ENCODE results near the gene FRAS1. TPM values are rescaled to one million over a fixed set of nuclear protein-coding genes. Genes with fewer than 3 reads are reported as not detected.

FRAS1 gene
- total RNA-seq, 1 donor from 2014 or later = 13.7 TPM

DNA sequence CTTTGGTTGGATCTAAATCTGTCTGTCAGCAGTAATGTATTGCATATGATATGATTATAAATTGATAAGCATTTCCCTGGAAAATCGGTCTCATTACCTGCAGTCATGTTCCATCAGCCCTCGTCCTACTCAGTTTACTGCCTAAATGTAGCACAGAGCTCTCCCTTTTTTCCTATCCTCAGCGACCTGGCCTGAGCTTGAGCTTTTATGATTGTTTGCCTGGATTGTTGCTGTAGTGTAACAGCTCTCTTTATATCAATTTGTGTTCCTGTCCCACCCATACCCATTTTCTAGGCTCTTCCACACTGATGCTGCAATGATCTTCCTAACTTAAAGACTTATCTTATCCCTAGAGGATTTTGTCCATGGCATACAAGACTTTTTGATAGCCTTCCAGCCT is 95.7 kb downstream of the FRAS1 start:
- H3K27me3 ChIP-seq (ENCODE audit: control insufficient read depth, insufficient read depth, low read length) = no peaks in the 10 kb centered on the region
- H3K4me3 ChIP-seq (ENCODE audit: low read depth, low read length) = no peak overlapping the region
- DNase-seq (ENCODE audit: low read depth) (no peak), FAIRE-seq (no peak)
- no peak for TF ChIP-seq CTCF (IDR thresholded peaks at IDR 0.05; ENCODE audit: insufficient read depth, low read length, severe bottlenecking)
- no peaks in the 10 kb centered on the region for H3K36me3 ChIP-seq (ENCODE audit: control insufficient read depth, insufficient read depth, low read length)

GRCh38 chr4:78154972-78155590 is 98.0 kb downstream of the FRAS1 start:
- no peak for TF ChIP-seq CTCF (IDR thresholded peaks at IDR 0.05; ENCODE audit: insufficient read depth, low read length, severe bottlenecking)
- Histone ChIP-seq H3K4me3 (ENCODE audit: low read depth, low read length) (no peak overlapping the region), H3K27me3 (ENCODE audit: control insufficient read depth, insufficient read depth, low read length) (no peaks in the 10 kb centered on the region), H3K36me3 (ENCODE audit: control insufficient read depth, insufficient read depth, low read length) (no peaks in the 10 kb centered on the region)
- FAIRE-seq = no peak
- DNase-seq (ENCODE audit: low read depth) = no peak

DNA sequence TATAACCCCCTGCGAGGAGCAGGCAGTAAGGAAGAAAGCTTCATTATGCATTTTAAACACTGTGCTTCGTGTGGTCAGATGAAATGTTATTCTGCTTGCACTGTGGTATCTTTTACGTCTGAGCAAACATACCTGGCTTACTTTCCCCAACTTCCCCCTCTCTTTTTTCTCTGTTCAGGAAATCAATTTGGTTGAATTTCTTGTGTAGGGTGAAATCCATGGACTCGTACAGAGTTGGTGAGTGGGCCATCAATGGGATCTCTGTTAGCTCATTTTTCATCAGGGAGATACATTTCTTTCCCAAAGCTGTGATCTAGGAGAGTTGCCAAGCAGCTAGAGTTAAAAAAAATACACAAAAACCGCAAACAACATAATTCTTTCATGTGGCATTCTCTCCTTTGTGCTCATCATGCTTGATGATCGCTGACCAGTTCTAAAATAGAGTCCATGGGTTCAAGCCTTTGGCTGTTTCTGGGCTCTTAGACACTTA is 98.5 kb downstream of the FRAS1 start:
- no peaks in the 10 kb centered on the region for H3K36me3 ChIP-seq (ENCODE audit: control insufficient read depth, insufficient read depth, low read length)
- no peak overlapping the region for H3K4me3 ChIP-seq (ENCODE audit: low read depth, low read length)
- no peak for TF ChIP-seq CTCF (IDR thresholded peaks at IDR 0.05; ENCODE audit: insufficient read depth, low read length, severe bottlenecking)
- FAIRE-seq (no peak), DNase-seq (ENCODE audit: low read depth) (no peak)
- H3K27me3 ChIP-seq (ENCODE audit: control insufficient read depth, insufficient read depth, low read length) = no peaks in the 10 kb centered on the region

GRCh38 chr4:78156520-78156919 is 99.4 kb downstream of the FRAS1 start:
- Histone ChIP-seq H3K36me3 (ENCODE audit: control insufficient read depth, insufficient read depth, low read length) (no peaks in the 10 kb centered on the region), H3K4me3 (ENCODE audit: low read depth, low read length) (no peak overlapping the region), H3K27me3 (ENCODE audit: control insufficient read depth, insufficient read depth, low read length) (no peaks in the 10 kb centered on the region)
- no peak for DNase-seq (ENCODE audit: low read depth)
- peak; percentile 82 for FAIRE-seq
- no peak for TF ChIP-seq CTCF (IDR thresholded peaks at IDR 0.05; ENCODE audit: insufficient read depth, low read length, severe bottlenecking)

DNA sequence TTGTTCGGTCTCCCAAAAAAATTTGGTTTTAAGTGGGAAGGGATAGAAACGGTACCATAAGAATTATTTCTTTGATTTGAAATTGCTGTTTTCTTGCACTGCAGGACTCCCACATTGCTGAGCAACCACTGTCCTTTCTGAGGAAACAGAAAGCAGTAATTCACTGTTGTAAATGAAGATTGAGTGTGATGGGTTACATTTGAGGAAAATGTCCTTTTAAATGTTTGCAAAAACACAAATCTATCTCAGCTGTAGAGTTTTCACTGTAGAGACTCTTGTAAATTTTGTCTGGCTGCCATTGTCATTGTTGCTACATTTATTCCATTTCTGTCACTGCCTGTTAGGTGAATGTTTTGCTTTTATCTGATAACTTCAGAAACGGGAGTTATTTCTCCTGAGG is 105.2 kb downstream of the FRAS1 start:
- DNase-seq (ENCODE audit: low read depth) = no peak
- Histone ChIP-seq H3K4me3 (ENCODE audit: low read depth, low read length) (no peak overlapping the region), H3K27me3 (ENCODE audit: control insufficient read depth, insufficient read depth, low read length) (no peaks in the 10 kb centered on the region), H3K36me3 (ENCODE audit: control insufficient read depth, insufficient read depth, low read length) (no peaks in the 10 kb centered on the region)
- TF ChIP-seq CTCF (IDR thresholded peaks at IDR 0.05; ENCODE audit: insufficient read depth, low read length, severe bottlenecking) = no peak
- FAIRE-seq = no peak

GRCh38 chr4:78162821-78163220 is 105.7 kb downstream of the FRAS1 start:
- DNase-seq (ENCODE audit: low read depth) = peak; percentile 69
- FAIRE-seq = no peak
- no peak overlapping the region for H3K4me3 ChIP-seq (ENCODE audit: low read depth, low read length)
- no peaks in the 10 kb centered on the region for H3K27me3 ChIP-seq (ENCODE audit: control insufficient read depth, insufficient read depth, low read length)
- no peaks in the 10 kb centered on the region for H3K36me3 ChIP-seq (ENCODE audit: control insufficient read depth, insufficient read depth, low read length)
- TF ChIP-seq CTCF (IDR thresholded peaks at IDR 0.05; ENCODE audit: insufficient read depth, low read length, severe bottlenecking) = no peak
